ENCODE measurements around the gene CCDC121.
A peak's percentile ranks its signal among the peaks of the same experiment; 100 is the strongest.

CCDC121 gene

GRCh38 chr2:27628767-27629709 is at the start of gene CCDC121, which contains the start of gene GPN1:
Gene CCDC121, minus strand, starts transcription at chr2:27629012. Its CDS starts 1,213 bp downstream, at chr2:27627799.
Gene GPN1, plus strand, starts transcription at chr2:27629050. Its CDS starts 9 bp downstream, at chr2:27629059.
- peak; percentile 96 for DNase-seq

- DNase-seq: no peak
Observed at GRCh38 chr2:27672723-27673486, 44.1 kb upstream of the CCDC121 start.

- no peak for DNase-seq
Observed at GRCh38 chr2:27671235-27671634, 42.4 kb upstream of the CCDC121 start.

GRCh38 chr2:27667446-27667845 is 38.6 kb upstream of the CCDC121 start:
- no peak for DNase-seq

GRCh38 chr2:27664622-27665363 is 36.0 kb upstream of the CCDC121 start:
- DNase-seq: no peak

GRCh38 chr2:27664154-27664574 is 35.4 kb upstream of the CCDC121 start:
- no peak for DNase-seq

- peak; percentile 90 for DNase-seq
Observed at GRCh38 chr2:27663285-27664153, 34.7 kb upstream of the CCDC121 start, which contains the start of the genes SLC4A1AP and SUPT7L. Gene SLC4A1AP, plus strand, starts transcription at chr2:27663889. Its CDS starts 26 bp downstream, at chr2:27663915. Gene SUPT7L, minus strand, starts transcription at chr2:27663614. Its CDS starts 1,422 bp downstream, at chr2:27662192.

GRCh38 chr2:27661371-27661770 is 32.6 kb upstream of the CCDC121 start:
- DNase-seq: no peak

GRCh38 chr2:27655155-27655951 is 26.5 kb upstream of the CCDC121 start:
- no peak for DNase-seq

GRCh38 chr2:27653397-27653796 is 24.6 kb upstream of the CCDC121 start:
- DNase-seq: peak; percentile 56

GRCh38 chr2:27652790-27653189 is 24.0 kb upstream of the CCDC121 start:
- no peak for DNase-seq

- no peak for DNase-seq
Observed at GRCh38 chr2:27652341-27652740, 23.5 kb upstream of the CCDC121 start.

GRCh38 chr2:27651056-27651455 is 22.2 kb upstream of the CCDC121 start:
- DNase-seq: no peak

- no peak for DNase-seq
Observed at GRCh38 chr2:27647737-27648136, 18.9 kb upstream of the CCDC121 start.

GRCh38 chr2:27647289-27647688 is 18.5 kb upstream of the CCDC121 start:
- DNase-seq: no peak

GRCh38 chr2:27645197-27645596 is 16.4 kb upstream of the CCDC121 start:
- no peak for DNase-seq

GRCh38 chr2:27640722-27641245 is 12.0 kb upstream of the CCDC121 start:
- DNase-seq: no peak

GRCh38 chr2:27638709-27639108 is 9.9 kb upstream of the CCDC121 start:
- no peak for DNase-seq

GRCh38 chr2:27638037-27638637 is 9.3 kb upstream of the CCDC121 start:
- DNase-seq: no peak

- DNase-seq: no peak
Observed at GRCh38 chr2:27636766-27637165, 8.0 kb upstream of the CCDC121 start.
